T-helper 1 cell (primary cell): Measurements from ENCODE around the gene HPS1.

Experiments used
- DNase-seq, 5 donors: peaks; one replicate each; pipeline ENCODE4 v3.0.0-alpha.2; 2012 to 2020

The HPS1 gene

GRCh38 chr10:98411166-98411565 lies 35.6 kb downstream of the HPS1 start:
- DNase-seq = no peak

GRCh38 chr10:98410759-98411158 lies 36.0 kb downstream of the HPS1 start:
- DNase-seq = no peak

GRCh38 chr10:98410135-98410743 lies 36.5 kb downstream of the HPS1 start:
- no peak for DNase-seq

- no peak for DNase-seq
These were observed 37.9 kb downstream of the HPS1 start for GRCh38 chr10:98408799-98409198.

GRCh38 chr10:98407744-98408241 lies 38.9 kb downstream of the HPS1 start:
- DNase-seq = no peak

- DNase-seq = no peak
These were observed 39.6 kb downstream of the HPS1 start for GRCh38 chr10:98407017-98407743.

GRCh38 chr10:98405422-98405821 lies 41.3 kb downstream of the HPS1 start:
- no peak for DNase-seq

- peak in 1 of 5 donors; percentile 45 for DNase-seq
These were observed 42.0 kb downstream of the HPS1 start for GRCh38 chr10:98404571-98405359.

GRCh38 chr10:98403812-98404504 lies 42.8 kb downstream of the HPS1 start:
- peak in 1 of 5 donors; percentile 52 for DNase-seq

- no peak for DNase-seq
These were observed 43.6 kb downstream of the HPS1 start for GRCh38 chr10:98402931-98403718.

GRCh38 chr10:98402478-98402877 lies 44.3 kb downstream of the HPS1 start:
- DNase-seq = no peak

GRCh38 chr10:98400482-98400881 lies 46.3 kb downstream of the HPS1 start:
- peak in 1 of 5 donors; percentile 23 for DNase-seq

GRCh38 chr10:98399784-98400183 lies 47.0 kb downstream of the HPS1 start:
- DNase-seq = no peak

GRCh38 chr10:98397089-98397600 lies 49.6 kb downstream of the HPS1 start:
- no peak for DNase-seq

- no peak for DNase-seq
These were observed 50.4 kb downstream of the HPS1 start for GRCh38 chr10:98396096-98397063.

- no peak for DNase-seq
These were observed 51.8 kb downstream of the HPS1 start for GRCh38 chr10:98394851-98395440.

GRCh38 chr10:98391578-98391991 lies 55.1 kb downstream of the HPS1 start:
- peak in 1 of 5 donors; percentile 47 for DNase-seq

- DNase-seq = peak in 1 of 5 donors; percentile 34
These were observed 55.7 kb downstream of the HPS1 start for GRCh38 chr10:98391065-98391464.

- DNase-seq = no peak
These were observed 56.3 kb downstream of the HPS1 start for GRCh38 chr10:98390406-98390805.

- no peak for DNase-seq
These were observed 57.3 kb downstream of the HPS1 start for GRCh38 chr10:98389398-98389797.
